Vagina (tissue), 2 donors: Measurements from ENCODE around the gene NFYC.

ENCODE experiments used
- CTCF ChIP-seq, 3 experiments: fragments of 450-650 bp in 2 of 3; fragments of 200-600 bp in 1 of 3; sonication (generic) in 1 of 3; IDR thresholded peaks; one replicate each; pipeline ENCODE4 v1.5.1; 2017 to 2019; ENCODE audit warnings: antibody characterized with exemption in 3 of 3, mild to moderate bottlenecking in 2 of 3, moderate library complexity in 2 of 3
- POLR2A ChIP-seq, 2 donors: fragments of 450-650 bp; IDR thresholded peaks; one replicate each; pipeline ENCODE4 v1.6.1; 2017; ENCODE audit warnings: antibody characterized with exemption in 2 of 2, mild to moderate bottlenecking in 2 of 2, moderate library complexity in 2 of 2

DNA sequence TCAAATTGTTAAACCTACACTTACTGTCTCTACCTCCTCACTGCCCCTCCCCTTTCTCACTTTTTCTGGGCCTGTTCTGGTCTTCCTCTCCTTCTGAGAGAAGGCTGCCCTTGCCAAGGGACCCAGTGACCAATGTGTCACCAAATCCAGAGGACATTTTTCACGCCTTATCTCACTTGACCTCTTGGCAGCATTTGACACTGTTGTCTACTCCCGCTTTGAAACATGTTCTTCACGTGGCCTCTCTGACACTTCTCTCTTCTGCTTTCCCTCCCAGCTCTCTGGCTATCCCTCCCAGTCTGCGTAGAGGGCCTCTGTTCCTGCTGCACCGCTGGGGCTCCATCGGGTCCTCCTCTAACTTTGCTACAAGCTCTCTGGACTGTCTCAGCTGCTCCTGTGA lies 117.4 kb downstream of the NFYC start:
- TF ChIP-seq CTCF (IDR thresholded peaks at IDR 0.05) = no peak
- no peak for TF ChIP-seq POLR2A (IDR thresholded peaks at IDR 0.05)
